Activated CD4-positive, alpha-beta T cell treated with anti-CD3 and anti-CD28 coated beads, Interleukin-2, amount 10 ng/mL, durations not matched to agents 7 days and 5 days (primary cell): ENCODE results near the gene RIOX2. TPM values are rescaled to one million over a fixed set of nuclear protein-coding genes. Genes with fewer than 3 reads are reported as not detected.
A peak's percentile ranks its signal among the peaks of the same experiment; 100 is the strongest.

Experiments
- CTCF ChIA-PET: fragments of 350-600 bp; sonication (Branson Sonifier 250); formaldehyde crosslinking; loops from one replicate; lab custom pipeline; 2021; ENCODE audit warnings: antibody characterized with exemption; lab: Charles Lee
- POLR2A ChIA-PET: fragments of 350-600 bp; sonication (Branson Sonifier 250); formaldehyde crosslinking; loops from one replicate; lab custom pipeline; 2021; ENCODE audit warnings: antibody characterized with exemption; lab: Charles Lee
- DNase-seq: peaks from one replicate; pipeline ENCODE4 v3.0.0-alpha.2; 2020
- H3K27ac Mint-ChIP-seq: one replicate; pipeline ENCODE4 v1.8.0; 2021; ENCODE audit warnings: mild to moderate bottlenecking, moderate library complexity, mixed read lengths
- H3K27me3 Mint-ChIP-seq: one replicate; pipeline ENCODE4 v1.8.0; 2021; ENCODE audit warnings: mixed read lengths
- H3K36me3 Mint-ChIP-seq: one replicate; pipeline ENCODE4 v1.8.0; 2021; ENCODE audit warnings: low read depth, mixed read lengths
- H3K4me1 Mint-ChIP-seq: one replicate; pipeline ENCODE4 v1.8.0; 2021; ENCODE audit warnings: mixed read lengths
- H3K4me3 Mint-ChIP-seq: one replicate; pipeline ENCODE4 v1.8.0; 2021; ENCODE audit warnings: mild to moderate bottlenecking, moderate library complexity, mixed read lengths
- H3K9me3 Mint-ChIP-seq: one replicate; pipeline ENCODE4 v1.8.0; 2021; ENCODE audit warnings: mixed read lengths
- total RNA-seq, 2 experiments: library from RNA; stranded (reverse); gene quantifications; one replicate each; pipeline ENCODE4 v1.2.3, GENCODE V29; 2021

The RIOX2 gene
- total RNA-seq, 2 experiments from 2014 or later, result 38.4 to 42.0 TPM

DNA sequence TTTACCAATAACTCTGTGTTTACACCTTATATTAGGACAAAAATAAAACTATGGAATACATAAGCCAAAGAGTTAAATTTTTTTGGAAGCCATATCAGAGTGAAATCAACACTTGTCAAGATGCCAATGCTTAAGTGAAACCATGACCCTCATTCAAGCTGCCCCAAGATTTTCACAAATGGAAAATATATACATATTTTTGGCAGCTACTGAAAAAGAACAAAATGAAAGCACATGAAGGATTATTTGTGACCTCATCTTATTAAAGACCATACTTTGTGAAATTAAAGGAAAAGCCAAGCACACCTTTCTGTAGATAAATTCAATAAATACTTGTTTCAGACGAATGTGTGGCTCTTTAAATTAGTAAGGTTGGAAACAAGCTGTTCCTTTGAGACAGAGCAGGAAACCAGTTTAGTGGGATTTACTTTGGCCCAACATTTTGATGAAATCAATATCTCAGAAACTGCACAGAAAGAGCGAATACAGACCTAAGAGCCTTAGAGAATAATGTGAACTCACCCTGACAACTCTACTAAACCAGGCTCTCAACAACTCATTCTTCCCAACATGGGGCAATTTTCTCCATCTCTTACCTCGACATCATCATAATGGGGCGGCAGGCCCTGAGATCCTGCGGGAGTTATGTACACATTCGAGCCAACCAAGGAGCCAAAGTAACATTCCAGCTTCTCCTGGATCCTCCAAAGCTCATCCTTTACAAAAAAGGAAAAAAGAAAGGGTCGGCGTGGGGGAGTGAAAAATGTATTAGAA lies 11.1 kb downstream of the RIOX2 start:
- no peaks in the 10 kb centered on the region for H3K9me3 Mint-ChIP-seq
- ChIA-PET POLR2A (no interaction called here), CTCF (interaction anchor here (1.2 to 2.0 kb wide), 2 partner anchors 8 to 16 kb away, joined by 3 to 9 read pairs; no protein-coding TSS in a partner anchor)
- H3K4me3 Mint-ChIP-seq, result no peak overlapping the region
- peaks cover 65% of the 10 kb centered on the region for H3K36me3 Mint-ChIP-seq
- no peak overlapping the region for H3K27ac Mint-ChIP-seq
- no peaks in the 10 kb centered on the region for H3K27me3 Mint-ChIP-seq
- DNase-seq, result no peak
- H3K4me1 Mint-ChIP-seq, result peaks cover 40% of the 10 kb centered on the region

DNA sequence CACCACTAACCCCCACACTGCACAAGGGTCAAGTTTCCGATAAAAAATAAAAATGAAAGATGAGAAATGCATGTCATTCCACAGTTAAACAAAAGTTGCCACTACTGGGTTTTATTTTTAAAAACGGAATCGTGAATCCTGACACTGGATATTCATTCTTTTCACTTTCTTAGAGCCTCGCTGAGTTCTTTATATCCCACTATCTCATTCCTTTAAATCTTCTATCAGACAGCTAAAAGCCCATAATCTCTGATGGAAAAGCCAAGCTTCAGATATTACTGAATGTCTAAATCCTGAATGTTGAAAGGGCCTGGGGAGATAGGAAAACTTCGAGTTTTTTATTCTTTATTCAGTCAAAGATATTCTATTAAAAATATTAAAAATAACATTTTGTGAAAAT lies 11.7 kb downstream of the RIOX2 start:
- H3K4me1 Mint-ChIP-seq, result peaks cover 37% of the 10 kb centered on the region
- no peak for DNase-seq
- no peaks in the 10 kb centered on the region for H3K27me3 Mint-ChIP-seq
- POLR2A ChIA-PET, result no interaction called here
- H3K4me3 Mint-ChIP-seq, result no peak overlapping the region
- CTCF ChIA-PET, result interaction anchor here (1.2 to 2.0 kb wide), 2 partner anchors 9 to 15 kb away, joined by 3 to 9 read pairs; no protein-coding TSS in a partner anchor
- no peaks in the 10 kb centered on the region for H3K9me3 Mint-ChIP-seq
- no peak overlapping the region for H3K27ac Mint-ChIP-seq
- peaks cover 61% of the 10 kb centered on the region for H3K36me3 Mint-ChIP-seq

DNA sequence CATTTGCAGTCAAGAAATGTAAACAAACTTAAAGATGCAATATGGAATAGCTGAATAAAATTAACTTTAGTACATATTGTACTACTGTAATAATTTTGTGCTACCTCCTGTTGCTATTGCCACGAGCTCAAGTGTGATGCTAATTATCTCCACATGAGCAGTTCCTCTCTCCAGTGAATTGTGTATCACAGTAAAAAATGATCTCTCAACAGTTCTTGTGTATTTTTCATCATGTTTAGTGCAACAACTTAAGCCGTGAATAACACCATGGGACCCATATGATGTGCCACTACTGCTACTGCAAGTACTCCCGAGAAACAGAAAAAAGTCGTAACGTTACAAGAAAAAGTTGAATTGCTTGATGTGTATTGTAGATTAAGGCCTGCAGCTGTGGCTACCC lies 12.4 kb downstream of the RIOX2 start:
- ChIA-PET CTCF (interaction anchor here (1.2 to 2.0 kb wide), 2 partner anchors 10 to 64 kb away, joined by 3 to 9 read pairs; no protein-coding TSS in a partner anchor), POLR2A (no interaction called here)
- no peak for DNase-seq
- no peaks in the 10 kb centered on the region for H3K27me3 Mint-ChIP-seq
- no peak overlapping the region for H3K27ac Mint-ChIP-seq
- H3K4me1 Mint-ChIP-seq, result peaks cover 39% of the 10 kb centered on the region
- no peak overlapping the region for H3K4me3 Mint-ChIP-seq
- H3K9me3 Mint-ChIP-seq, result no peaks in the 10 kb centered on the region
- peaks cover 62% of the 10 kb centered on the region for H3K36me3 Mint-ChIP-seq

DNA sequence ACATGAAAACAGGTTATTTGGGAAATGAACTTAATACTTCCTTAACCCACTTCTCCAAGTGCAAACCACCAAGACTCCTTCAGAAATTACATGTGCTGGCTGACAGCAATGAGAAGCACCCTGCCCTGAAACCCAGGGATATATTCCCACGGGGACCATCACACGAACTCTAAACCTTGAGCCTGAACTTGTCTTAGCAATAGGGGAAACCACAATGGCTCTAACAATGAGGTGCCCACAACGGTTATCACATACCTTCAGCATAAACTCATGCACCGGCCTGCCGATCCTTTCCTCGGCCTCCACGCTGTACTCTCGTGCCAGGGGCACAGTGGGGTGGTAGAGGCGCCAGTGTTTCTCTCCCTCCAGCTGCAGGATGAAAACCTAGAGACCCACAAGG lies 13.4 kb downstream of the RIOX2 start:
- no peak overlapping the region for H3K27ac Mint-ChIP-seq
- H3K27me3 Mint-ChIP-seq, result no peaks in the 10 kb centered on the region
- H3K36me3 Mint-ChIP-seq, result peaks cover 61% of the 10 kb centered on the region
- peaks cover 34% of the 10 kb centered on the region for H3K4me1 Mint-ChIP-seq
- no peak for DNase-seq
- POLR2A ChIA-PET, result no interaction called here
- no peak overlapping the region for H3K4me3 Mint-ChIP-seq
- CTCF ChIA-PET, result interaction anchor here (1.0 to 1.2 kb wide), 2 partner anchors 10 to 65 kb away, joined by 3 read pairs; no protein-coding TSS in a partner anchor
- no peaks in the 10 kb centered on the region for H3K9me3 Mint-ChIP-seq

DNA sequence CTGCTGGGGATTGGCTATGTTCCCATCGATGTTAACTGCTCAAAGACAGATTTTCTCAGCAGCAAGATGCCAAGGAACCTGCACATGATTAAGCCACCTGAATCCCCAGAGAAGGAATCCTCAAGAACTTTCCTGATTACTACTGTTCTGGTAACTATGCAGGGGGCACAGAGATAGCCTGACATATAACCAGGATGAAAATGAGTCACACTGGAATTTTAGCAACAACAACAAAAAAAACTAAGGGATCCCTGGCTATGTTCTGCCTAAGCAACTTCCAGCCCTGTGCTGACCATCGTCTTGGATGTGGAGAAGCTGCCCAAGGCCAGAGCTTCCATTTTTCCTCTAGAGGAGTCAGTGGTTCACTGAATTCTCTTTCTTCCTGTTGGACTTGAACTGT lies 13.8 kb downstream of the RIOX2 start:
- H3K36me3 Mint-ChIP-seq, result peaks cover 60% of the 10 kb centered on the region
- no peak overlapping the region for H3K4me3 Mint-ChIP-seq
- ChIA-PET CTCF (interaction anchor here (1.0 to 1.2 kb wide), 2 partner anchors 11 to 65 kb away, joined by 3 read pairs; no protein-coding TSS in a partner anchor), POLR2A (no interaction called here)
- no peak overlapping the region for H3K27ac Mint-ChIP-seq
- H3K4me1 Mint-ChIP-seq, result peaks cover 30% of the 10 kb centered on the region
- DNase-seq, result no peak
- H3K27me3 Mint-ChIP-seq, result no peaks in the 10 kb centered on the region
- no peaks in the 10 kb centered on the region for H3K9me3 Mint-ChIP-seq

DNA sequence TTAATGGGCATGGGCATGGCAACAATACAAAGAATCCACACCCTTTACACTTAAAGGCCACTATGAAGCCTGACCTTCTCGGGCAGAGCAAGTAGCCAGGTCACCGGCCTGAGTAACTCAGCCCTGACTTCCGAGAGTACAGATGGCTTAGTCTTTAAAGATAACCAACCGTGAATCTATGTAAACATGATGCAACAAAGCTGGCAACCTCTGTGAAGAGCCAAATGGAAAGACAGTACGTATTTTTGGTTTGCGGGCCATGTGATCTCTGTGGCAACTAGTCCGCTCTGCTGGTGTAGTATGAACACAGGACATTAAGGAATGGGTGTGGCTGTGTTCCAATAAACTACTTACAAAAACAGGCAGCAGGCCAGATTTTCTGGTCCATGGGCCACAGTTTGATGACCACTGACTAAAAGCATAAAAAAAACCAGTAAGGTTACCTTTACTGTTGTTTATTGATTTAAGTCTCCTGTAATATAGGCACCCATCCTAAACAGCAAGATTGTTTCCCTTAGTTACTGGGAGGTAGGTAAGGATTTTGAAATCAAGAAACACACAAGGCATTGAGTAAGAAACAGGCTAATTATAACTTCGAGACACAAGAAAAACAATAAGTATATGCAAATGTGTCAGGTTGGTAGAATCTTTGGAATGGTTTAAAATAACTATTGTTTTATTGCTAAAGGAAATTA lies 14.5 kb downstream of the RIOX2 start:
- ChIA-PET CTCF (no interaction called here), POLR2A (no interaction called here)
- Mint-ChIP-seq H3K27ac (no peak overlapping the region), H3K36me3 (peaks cover 62% of the 10 kb centered on the region), H3K4me1 (peaks cover 27% of the 10 kb centered on the region), H3K27me3 (no peaks in the 10 kb centered on the region), H3K4me3 (no peak overlapping the region), H3K9me3 (no peaks in the 10 kb centered on the region)
- no peak for DNase-seq

DNA sequence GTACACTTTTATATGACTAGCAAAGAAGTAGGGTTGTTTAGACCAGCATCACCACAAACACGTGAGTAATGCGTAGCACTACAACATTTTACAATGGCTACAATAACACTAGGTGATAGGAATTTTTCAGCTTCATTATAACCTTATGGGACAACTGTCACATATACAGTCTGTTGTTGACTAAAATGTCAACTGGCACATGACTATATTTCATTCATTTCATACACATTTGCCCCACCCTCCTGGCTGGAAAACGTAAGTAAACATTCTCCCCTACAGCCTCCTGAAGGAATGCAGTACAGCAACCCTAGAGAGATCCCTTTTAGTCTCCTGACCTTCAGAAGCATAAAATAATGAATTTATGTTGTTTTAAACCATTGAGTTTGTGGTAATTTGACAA lies 16.2 kb downstream of the RIOX2 start:
- POLR2A ChIA-PET, result no interaction called here
- H3K36me3 Mint-ChIP-seq, result peaks cover 60% of the 10 kb centered on the region
- H3K27ac Mint-ChIP-seq, result no peak overlapping the region
- CTCF ChIA-PET, result no interaction called here
- H3K9me3 Mint-ChIP-seq, result no peaks in the 10 kb centered on the region
- no peaks in the 10 kb centered on the region for H3K27me3 Mint-ChIP-seq
- DNase-seq, result no peak
- no peak overlapping the region for H3K4me3 Mint-ChIP-seq
- peaks cover 12% of the 10 kb centered on the region for H3K4me1 Mint-ChIP-seq

DNA sequence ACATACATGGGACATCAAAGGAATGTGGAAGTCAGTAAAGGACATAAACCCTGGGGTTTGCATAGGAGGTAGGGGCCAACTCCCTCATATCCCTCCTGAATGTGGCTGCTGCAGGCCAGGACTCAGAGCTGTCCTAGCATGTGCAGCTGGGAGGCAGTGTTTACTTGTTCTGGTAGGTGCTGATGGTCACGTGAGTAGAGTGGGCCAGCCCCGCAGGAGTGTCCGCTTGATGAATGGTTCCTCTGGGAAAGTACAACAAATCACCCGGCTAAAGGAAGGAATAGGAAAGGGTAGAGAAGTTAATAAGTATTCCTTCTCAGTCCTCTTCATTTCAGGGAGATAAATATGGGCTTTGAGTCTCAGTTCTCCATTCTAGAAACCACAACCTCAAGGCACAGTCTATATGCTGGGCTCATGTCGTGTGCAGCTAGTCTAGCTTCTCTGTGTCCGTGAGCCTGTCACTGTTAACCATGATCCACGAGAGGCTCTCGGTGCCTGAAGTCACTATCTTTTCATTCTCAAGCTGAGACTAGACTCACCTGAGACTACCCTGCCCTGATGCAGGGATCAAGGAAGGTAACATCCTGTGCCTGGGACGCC lies 17.9 kb downstream of the RIOX2 start:
- POLR2A ChIA-PET, result no interaction called here
- H3K36me3 Mint-ChIP-seq, result peaks cover 67% of the 10 kb centered on the region
- peaks cover 10% of the 10 kb centered on the region for H3K4me1 Mint-ChIP-seq
- H3K4me3 Mint-ChIP-seq, result no peak overlapping the region
- no peaks in the 10 kb centered on the region for H3K27me3 Mint-ChIP-seq
- no peak for DNase-seq
- CTCF ChIA-PET, result interaction anchor here (0.9 kb wide), 1 partner anchor 133 kb away, joined by 3 read pairs; no protein-coding TSS in a partner anchor
- no peak overlapping the region for H3K27ac Mint-ChIP-seq
- H3K9me3 Mint-ChIP-seq, result no peaks in the 10 kb centered on the region

DNA sequence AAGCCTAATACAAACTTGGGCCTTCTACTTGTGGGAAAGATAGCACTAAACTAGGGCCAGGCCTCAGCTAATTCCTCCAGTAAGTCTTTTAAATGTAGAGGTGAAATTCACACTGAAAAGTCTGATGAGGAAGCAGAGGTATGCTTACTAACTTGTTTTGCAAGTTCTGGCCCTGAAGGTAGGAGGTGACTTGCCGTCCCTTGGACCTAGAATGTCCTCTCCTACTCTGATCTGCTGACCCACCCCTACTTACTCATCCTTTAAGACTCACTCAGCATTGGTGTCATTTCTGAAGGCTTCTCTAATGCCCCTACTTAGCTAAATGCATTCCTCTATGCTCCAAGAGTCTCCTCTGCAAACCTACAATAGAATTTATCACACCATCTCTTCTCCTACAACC lies 19.4 kb downstream of the RIOX2 start:
- H3K4me3 Mint-ChIP-seq, result no peak overlapping the region
- ChIA-PET POLR2A (no interaction called here), CTCF (interaction anchor here (0.8 to 1.1 kb wide), 3 partner anchors 16 to 159 kb away, joined by 4 to 5 read pairs (median 5); no protein-coding TSS in a partner anchor)
- H3K27me3 Mint-ChIP-seq, result no peaks in the 10 kb centered on the region
- no peaks in the 10 kb centered on the region for H3K9me3 Mint-ChIP-seq
- no peak for DNase-seq
- H3K27ac Mint-ChIP-seq, result no peak overlapping the region
- peaks cover 68% of the 10 kb centered on the region for H3K36me3 Mint-ChIP-seq
- H3K4me1 Mint-ChIP-seq, result peaks cover 10% of the 10 kb centered on the region

DNA sequence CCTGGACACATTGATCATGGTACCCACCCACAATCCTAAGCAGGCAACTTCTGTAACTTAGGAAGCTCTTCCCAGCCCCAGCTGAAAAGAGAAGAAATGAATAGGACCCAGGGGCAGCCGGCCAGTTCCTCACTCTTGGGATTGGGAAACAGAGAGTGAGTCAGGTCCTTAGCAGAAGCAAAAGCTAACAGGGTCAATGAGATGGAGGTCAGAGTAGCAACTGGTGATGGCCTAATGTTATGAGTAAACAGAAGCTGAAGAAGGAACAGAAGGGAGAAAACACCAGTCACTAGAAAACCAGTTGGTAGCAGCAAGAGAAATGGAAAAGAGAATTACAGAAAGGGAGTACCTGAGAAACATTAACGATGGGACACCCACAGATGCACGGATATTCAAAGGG lies 20.0 kb downstream of the RIOX2 start:
- POLR2A ChIA-PET, result no interaction called here
- no peak overlapping the region for H3K27ac Mint-ChIP-seq
- H3K9me3 Mint-ChIP-seq, result no peaks in the 10 kb centered on the region
- peaks cover 70% of the 10 kb centered on the region for H3K36me3 Mint-ChIP-seq
- DNase-seq, result no peak
- H3K4me1 Mint-ChIP-seq, result peaks cover 10% of the 10 kb centered on the region
- CTCF ChIA-PET, result interaction anchor here (0.6 to 1.1 kb wide), 6 partner anchors 16 to 160 kb away, joined by 3 to 5 read pairs (median 4); no protein-coding TSS in a partner anchor
- no peak overlapping the region for H3K4me3 Mint-ChIP-seq
- H3K27me3 Mint-ChIP-seq, result no peaks in the 10 kb centered on the region

DNA sequence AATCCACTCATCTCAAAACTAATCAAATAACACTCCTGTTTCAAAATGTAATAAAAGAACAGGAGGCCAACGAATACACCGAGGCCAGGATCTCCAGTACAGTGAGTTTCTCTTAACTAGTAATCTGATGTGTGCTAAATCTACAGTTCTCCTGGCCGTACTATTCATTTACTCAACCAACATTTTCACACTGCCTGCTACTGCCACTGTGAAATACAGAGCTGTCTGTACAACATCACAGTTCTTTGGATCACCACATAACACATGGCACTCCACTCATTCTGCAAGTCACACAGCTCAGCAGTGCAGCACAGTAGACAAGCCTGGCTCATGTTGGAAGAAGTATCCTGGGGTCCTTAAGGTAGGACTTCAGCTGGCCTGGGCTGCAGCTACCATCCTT lies 21.9 kb downstream of the RIOX2 start:
- Mint-ChIP-seq H3K4me1 (peaks cover 7% of the 10 kb centered on the region), H3K9me3 (no peaks in the 10 kb centered on the region), H3K36me3 (peaks cover 80% of the 10 kb centered on the region), H3K27ac (peak overlapping the region; percentile 61), H3K27me3 (no peaks in the 10 kb centered on the region), H3K4me3 (no peak overlapping the region)
- CTCF ChIA-PET, result interaction anchor here (1.5 to 2.5 kb wide), 4 partner anchors 10 to 72 kb away, joined by 3 to 10 read pairs (median 4); no protein-coding TSS in a partner anchor
- no peak for DNase-seq
- POLR2A ChIA-PET, result no interaction called here

DNA sequence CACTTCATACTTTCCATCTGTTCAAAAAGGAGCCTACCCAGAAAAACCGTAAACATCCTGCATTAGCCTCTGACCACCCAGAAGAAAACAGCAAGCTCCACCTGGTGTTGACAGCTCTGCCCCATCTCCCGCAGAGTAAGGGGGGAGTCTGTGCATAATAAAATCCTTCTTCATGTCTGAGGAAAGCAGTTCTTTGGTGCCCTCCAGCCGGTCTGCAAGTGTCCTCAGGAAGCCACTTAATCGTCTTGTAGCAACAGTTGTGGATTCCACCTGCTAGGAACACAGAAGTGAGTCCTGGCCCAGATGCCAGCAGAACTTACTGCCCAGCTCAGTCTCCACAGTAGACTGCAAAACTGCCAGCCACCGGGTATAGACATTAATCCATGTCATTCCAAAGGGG lies 22.5 kb downstream of the RIOX2 start:
- peak overlapping the region; percentile 16 for H3K27ac Mint-ChIP-seq
- H3K9me3 Mint-ChIP-seq, result no peaks in the 10 kb centered on the region
- no peaks in the 10 kb centered on the region for H3K27me3 Mint-ChIP-seq
- H3K36me3 Mint-ChIP-seq, result peaks cover 80% of the 10 kb centered on the region
- no peak overlapping the region for H3K4me3 Mint-ChIP-seq
- peaks cover under 1% of the 10 kb centered on the region for H3K4me1 Mint-ChIP-seq
- ChIA-PET POLR2A (no interaction called here), CTCF (interaction anchor here (1.5 to 2.5 kb wide), 4 partner anchors 9 to 73 kb away, joined by 3 to 10 read pairs (median 4); no protein-coding TSS in a partner anchor)
- DNase-seq, result no peak
